ENCODE data around the gene SLIT3.

SLIT3 gene

GRCh38 chr5:168781941-168782571 is 518.9 kb downstream of the SLIT3 start:
- no peak for FAIRE-seq

GRCh38 chr5:168780888-168781287 is 520.1 kb downstream of the SLIT3 start:
- FAIRE-seq: no peak

DNA sequence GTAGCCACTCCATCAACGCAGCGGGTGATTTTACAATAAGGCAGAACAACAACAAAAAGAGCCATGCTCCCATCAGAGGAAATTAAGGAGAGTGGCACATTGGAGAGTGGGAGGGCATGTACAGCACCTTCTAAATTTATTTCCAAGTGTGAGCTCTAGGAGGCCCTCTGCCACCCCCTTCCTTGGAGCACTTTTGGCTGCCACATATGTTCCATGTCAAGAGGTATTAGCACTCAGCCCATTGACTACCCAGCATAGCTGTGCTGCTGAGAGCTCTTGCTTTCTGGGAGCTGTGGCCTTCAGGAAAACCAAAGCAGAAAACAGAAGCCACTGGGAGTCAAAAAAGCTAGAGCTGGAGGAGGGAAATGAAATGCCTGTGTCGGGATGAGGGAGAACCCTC is 521.6 kb downstream of the SLIT3 start:
- FAIRE-seq: no peak

DNA sequence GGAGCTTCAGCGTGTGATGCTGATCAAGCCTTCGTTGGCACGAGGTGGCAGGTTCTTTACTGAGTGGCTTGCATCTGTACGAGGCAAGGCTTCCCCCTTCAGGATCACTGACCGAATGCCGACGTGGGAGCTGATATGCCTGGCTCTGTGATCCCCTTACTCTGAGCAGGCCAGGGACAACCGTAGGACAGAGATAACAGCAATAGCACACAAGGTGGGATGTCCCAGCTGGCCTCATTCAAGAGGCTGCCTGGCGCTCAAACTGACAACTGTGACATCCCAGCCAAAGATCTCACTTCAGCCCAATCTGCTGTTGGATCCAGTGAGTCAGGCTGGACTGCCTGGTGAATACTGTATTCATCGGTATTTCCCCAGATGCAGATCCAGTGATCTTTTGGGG is 522.4 kb downstream of the SLIT3 start:
- FAIRE-seq: no peak

DNA sequence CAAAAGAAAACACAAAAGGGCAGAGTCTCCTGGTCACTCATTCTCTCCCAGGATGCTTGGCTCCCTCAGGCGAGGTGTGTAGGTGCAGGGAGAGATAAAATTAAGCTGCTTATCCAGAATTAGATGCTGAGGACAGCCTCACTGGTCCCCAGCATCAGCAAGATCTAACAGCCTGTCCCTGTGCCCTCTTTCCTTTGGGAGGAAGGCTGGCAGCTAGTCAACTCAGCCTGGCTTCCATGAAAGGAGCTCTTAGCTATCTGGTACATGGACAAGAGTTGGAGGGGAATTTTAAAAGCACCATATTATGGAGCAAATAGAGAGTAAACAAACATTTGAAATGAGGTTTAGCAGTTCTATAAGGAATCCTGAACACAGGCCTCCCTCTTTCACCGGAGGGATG is 523.3 kb downstream of the SLIT3 start:
- no peak for FAIRE-seq

DNA sequence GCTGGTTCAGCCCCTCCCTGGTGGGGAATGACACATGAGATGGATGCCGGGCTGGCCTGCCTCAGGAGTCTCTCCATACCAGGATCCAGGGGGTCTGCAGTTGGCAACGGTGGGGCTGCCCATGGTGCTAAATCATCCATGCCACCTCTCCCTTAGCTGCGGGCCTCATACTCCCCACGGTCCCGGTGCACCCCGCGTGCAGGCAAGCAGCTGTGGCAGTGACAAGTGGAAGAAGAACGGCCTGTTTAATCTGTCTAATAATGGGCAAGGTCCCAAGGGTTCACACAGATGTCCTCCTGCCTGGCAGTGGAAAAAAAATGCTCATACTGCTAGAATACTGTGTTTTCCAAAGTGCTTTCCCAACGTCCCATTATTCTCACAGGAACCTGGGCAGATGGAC is 524.9 kb downstream of the SLIT3 start:
- FAIRE-seq: no peak

- no peak for FAIRE-seq
Observed at GRCh38 chr5:168773226-168773625, 527.7 kb downstream of the SLIT3 start.

DNA sequence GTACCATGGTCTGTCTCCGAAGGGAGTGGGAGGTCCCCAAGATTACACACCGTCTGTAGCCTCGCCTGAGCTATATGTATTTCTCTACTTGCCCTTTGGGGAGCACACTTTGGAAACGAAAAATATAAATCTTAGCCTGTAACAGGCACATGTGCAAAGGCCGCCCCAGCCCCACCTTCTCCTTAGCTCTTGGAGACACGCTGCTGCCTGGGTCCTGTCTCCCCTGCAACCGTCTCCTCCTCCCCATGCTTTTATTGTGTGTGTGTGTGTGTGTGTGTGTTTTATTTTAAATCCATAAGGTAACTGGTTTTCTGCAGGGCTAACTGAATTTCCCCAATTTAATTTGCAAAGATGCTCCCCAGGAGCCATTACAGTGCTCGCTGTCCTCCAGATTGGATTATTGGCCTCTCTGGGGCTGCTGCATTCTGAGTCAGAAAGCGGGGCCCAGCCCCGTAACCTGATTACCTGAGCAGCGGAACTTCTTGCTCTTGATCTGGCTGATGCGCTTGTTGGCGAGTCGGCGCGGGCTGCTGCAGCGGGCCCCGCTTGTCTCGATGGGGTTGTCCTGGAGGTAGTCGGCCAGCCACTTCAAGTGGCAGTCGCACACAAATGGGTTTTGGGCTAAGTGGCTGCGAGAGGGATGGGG is 528.5 kb downstream of the SLIT3 start:
- no peak for FAIRE-seq

DNA sequence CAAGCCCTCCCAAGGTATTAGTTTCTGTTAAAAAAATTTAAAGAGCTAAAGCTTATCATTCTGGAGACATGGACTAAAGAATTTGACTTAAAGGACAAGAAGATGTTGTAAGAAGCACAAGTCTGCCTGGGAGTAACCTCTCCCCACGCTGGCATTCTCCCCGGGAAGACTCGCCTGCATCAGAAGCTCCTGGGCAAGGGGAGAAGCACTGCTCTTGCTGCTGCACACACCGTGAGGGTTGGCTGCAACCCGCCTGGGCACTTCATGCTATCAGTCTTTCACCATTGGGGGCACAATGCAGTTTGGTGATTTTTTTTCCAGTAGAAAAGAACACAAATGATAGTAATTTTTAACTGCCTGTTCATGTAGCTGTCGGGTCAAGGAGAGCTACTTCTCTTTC is 529.3 kb downstream of the SLIT3 start:
- no peak for FAIRE-seq

- no peak for FAIRE-seq
Observed at GRCh38 chr5:168770996-168771395, 529.9 kb downstream of the SLIT3 start.

DNA sequence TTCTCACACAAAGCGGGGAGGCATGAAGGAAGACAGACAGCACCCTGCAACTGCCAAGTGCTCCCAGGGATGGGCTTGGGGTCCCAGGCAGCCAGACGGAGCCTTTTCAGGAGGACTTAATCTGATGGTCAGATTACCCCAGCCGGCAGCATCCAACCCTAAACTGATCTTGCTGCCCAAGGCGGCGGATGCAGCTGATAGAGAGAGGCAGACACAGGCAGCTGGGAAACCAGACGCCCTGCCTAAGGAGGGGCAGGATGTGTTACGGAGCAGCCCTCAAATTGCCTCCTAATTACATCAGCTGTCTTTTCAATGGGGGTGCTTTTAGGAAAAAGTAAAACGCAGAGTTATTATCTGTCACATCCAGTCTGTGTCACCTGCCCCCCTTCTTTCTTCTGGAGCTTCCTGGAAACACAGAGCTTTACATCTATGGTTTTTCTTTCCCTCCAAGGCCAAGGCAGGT is 530.9 kb downstream of the SLIT3 start:
- FAIRE-seq: no peak

GRCh38 chr5:168768172-168768571 is 532.8 kb downstream of the SLIT3 start:
- FAIRE-seq: no peak

GRCh38 chr5:168766426-168766700 is 534.6 kb downstream of the SLIT3 start:
- no peak for FAIRE-seq

DNA sequence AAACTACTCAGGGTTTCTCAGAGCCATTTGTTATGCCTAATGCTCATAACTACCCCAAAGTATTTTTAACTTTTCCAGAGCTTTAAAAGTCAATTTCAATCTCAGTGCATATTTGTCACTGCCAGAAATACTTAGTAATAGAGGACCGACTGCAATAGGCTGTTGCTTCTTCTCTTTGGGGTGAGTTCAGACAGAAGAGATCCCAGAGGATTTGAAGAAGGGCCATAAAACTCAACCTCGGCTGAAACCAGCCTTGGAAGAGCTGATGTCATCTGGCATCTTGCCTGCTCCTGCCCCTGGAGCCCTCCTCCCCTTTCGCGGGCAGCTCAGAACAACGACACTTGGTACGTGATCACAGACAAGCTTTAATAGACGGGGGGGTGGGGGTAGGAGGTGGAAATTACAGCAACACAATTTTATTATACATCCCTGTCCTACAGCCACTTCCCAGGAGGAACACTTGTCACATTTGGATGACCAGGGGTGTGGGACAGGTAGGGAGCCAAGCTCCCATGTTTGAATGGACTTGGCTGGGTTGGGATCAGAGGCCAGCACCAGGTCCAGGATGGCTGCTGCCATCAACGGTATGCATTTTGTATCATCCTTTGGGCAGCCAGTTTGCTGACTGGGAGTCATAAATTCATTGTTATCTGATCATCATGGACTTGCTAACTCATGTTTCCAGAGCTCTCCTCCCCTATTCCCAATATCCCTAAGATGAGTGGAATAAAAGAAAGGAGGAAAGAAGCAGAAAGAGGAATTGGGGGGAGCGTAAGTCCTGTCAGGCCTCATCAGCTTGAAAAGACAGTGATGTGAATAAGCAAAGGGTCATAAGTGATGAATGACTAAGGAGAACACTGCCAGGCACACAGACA is 535.2 kb downstream of the SLIT3 start:
- no peak for FAIRE-seq

DNA sequence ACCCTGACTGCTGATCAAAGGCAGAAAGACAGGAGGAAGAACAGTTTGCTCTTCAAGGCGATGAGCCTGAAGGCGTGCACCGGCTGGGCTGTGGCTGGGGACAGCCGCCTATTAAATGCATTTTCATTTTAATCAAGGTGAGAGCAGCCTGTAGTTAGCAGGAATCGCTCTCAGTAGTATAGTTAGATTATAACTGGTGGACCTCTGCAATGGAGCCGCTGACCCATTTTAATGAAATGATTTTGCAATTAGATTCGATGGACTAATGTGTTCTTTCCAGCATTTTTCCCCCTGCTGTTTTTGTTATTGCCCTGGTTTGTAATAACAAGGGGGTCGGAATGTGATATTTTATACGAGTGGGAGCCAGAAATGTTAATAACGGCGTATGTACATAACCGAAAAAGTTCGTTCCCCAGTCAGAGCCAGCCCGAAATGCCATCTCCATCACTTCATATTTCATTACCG is 535.8 kb downstream of the SLIT3 start:
- FAIRE-seq: no peak

- no peak for FAIRE-seq
Observed at GRCh38 chr5:168756453-168757391, 544.2 kb downstream of the SLIT3 start.

- no peak for FAIRE-seq
Observed at GRCh38 chr5:168755548-168756093, 545.3 kb downstream of the SLIT3 start.

GRCh38 chr5:168753691-168754254 is 547.2 kb downstream of the SLIT3 start:
- no peak for FAIRE-seq

DNA sequence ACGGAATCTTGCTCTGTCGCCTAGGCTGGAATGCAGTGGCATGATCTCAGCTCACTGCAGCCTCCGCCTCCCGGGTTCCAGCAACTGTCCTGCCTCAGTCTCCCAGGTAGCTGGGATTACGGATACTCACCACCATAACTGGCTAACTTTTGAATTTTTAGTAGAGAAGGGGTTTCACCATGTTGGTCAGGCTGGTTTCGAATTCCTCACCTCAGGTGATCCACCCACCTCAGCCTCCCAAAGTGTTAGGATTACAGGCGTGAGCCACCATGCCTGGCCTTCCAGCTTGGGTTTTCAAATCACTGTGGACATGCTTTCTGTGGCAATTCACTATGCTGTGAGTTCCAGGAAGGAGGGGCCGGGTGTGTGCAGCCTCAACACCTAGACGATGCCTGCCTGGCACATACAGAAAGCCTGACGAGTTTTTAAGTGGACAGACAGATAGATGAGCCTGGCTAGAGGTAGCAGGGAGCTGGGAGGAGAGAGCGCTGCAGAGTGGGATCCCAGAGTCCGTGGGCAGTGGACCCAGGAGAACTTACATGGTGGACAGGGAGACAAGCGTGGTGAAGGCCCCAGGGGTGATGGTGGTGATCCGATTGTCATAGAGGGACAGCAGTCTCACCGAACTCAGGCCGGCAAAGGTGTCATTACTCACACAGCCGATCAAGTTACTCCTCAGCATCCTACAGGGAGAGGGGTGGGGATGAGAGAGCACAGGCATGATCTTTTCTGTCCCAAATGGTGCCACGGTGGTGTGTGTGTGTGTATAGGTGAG is 548.3 kb downstream of the SLIT3 start:
- FAIRE-seq: no peak

DNA sequence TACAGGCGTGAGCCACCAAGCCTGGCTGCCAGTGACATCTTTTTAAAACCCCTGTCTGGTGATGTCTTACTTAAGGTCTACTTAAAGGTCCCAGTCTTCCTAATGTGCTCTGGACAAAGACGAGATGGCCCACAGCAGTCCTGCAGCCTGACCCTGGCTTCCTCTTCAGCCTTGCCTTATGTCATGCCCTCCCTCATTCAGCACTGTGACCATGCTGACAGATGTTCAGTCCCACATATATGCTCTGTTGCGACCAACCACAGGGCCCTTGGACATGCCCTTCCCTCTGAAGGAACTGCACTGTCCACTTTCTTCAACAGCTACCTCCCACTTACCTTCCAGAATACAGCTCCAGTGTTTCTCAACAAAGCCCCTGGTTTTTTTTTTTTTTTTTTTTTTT is 548.9 kb downstream of the SLIT3 start:
- no peak for FAIRE-seq

GRCh38 chr5:168750926-168751325 is 550.0 kb downstream of the SLIT3 start:
- FAIRE-seq: no peak
